Astrocyte (in vitro differentiated cells and primary cell): ENCODE results near the gene CLASP1.

Experiments used
- EZH2 ChIP-seq: IDR thresholded peaks from 2 replicates; pipeline ENCODE4 v1.6.1; 2012; ENCODE audit warnings: mild to moderate bottlenecking, low read length, inconsistent platforms; ENCODE audit not compliant: insufficient read depth
- TF ChIP-seq, protein P1 (sequence below): IDR thresholded peaks from 2 replicates; pipeline ENCODE4 v1.5.1; 2011; ENCODE audit warnings: low read depth, mild to moderate bottlenecking, inconsistent platforms, low read length, moderate library complexity; ENCODE audit not compliant: insufficient read depth

DNA sequence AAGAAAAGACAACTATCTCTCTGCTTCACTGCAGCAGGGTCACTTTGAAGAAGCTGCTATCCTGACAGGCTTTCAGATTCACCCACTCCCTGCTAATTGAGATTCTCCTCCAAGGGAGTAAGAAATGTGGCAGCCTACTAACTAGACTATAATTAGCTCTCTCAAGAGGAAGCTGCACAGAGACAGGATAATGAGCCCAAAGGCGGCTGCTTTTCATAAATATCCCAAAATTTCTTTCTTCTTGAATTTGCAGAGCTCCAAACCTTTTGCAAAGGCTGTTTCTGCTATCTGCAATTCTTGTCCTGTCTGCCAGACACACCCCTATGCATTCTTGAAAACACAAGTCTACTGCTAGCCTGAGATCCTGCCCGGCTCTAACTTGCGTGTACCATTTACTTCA is 172.6 kb downstream of the CLASP1 start:
- TF ChIP-seq EZH2: no peak
- TF ChIP-seq, protein P1, sequence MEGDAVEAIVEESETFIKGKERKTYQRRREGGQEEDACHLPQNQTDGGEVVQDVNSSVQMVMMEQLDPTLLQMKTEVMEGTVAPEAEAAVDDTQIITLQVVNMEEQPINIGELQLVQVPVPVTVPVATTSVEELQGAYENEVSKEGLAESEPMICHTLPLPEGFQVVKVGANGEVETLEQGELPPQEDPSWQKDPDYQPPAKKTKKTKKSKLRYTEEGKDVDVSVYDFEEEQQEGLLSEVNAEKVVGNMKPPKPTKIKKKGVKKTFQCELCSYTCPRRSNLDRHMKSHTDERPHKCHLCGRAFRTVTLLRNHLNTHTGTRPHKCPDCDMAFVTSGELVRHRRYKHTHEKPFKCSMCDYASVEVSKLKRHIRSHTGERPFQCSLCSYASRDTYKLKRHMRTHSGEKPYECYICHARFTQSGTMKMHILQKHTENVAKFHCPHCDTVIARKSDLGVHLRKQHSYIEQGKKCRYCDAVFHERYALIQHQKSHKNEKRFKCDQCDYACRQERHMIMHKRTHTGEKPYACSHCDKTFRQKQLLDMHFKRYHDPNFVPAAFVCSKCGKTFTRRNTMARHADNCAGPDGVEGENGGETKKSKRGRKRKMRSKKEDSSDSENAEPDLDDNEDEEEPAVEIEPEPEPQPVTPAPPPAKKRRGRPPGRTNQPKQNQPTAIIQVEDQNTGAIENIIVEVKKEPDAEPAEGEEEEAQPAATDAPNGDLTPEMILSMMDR: no peak
